GM18498 (cell line): ENCODE results near the gene LRRC7.
"Not testable (repeated sequence)": the region's sequence is repeated elsewhere in the genome, so short reads cannot be mapped to it uniquely, and the experiment has no call there.

ENCODE experiments used
- ATAC-seq: cut with Tn5 transposase; IDR thresholded peaks from one replicate; pipeline ENCODE4 v1.9.1; 2021; ENCODE audit warnings: mild to moderate bottlenecking, moderate library complexity; ENCODE audit not compliant: unreplicated experiment

Gene LRRC7

DNA sequence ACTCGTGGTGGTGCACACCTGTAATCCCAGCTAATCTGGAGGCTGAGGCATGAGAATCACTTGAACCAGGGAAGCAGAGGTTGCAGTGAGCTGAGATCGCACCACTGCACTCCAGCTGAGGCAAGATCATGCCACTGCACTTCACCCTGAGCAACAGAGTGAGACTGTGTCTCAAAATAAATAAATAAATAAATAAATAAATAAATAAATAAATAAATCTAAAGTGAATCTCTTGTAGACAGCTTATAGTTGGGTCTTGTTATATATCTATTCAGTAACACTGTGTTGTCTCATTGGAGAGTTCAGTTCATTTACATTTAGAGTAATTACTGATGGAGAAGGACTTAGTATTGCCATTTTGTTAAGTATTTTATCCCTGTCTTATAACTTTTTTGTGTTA is 379.2 kb downstream of the LRRC7 start:
- no peak for ATAC-seq

DNA sequence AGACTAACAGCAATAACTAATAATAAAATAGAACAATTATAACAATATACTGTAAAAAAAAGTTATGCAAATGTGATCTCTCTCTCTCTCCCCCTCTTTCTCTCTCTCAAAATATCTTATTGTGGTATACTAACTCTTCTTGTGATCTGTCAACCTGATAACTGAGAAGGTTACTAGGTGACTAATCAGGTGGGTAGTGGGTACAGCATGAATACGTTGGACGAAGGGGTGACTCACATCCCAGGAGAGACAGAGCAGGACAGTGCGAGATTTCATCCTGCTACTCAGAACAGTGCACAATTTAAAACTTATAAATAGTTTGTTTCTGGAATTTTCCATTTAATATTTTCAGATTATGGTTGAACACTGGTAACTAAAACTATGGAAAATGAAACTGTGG is 380.1 kb downstream of the LRRC7 start:
- ATAC-seq: no peak

DNA sequence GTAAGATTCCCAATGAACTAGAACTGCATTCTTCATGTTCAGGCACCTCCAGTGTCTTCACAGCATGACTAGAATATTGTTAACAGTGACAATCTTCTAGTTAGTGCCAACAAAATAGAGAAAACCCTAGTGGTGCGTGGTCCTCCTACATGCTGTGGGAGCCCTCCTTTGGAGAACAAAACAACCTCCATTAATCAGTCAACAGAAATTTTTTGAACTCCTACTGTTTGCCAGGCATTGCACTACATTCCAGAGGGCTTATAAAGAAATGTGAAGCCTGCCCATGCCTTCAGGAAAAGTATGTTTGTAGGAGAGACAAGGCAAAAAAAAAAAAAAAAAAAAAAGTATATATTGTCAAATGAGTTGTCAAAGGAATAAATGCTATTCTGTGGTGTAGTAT is 385.0 kb downstream of the LRRC7 start:
- ATAC-seq: no peak

DNA sequence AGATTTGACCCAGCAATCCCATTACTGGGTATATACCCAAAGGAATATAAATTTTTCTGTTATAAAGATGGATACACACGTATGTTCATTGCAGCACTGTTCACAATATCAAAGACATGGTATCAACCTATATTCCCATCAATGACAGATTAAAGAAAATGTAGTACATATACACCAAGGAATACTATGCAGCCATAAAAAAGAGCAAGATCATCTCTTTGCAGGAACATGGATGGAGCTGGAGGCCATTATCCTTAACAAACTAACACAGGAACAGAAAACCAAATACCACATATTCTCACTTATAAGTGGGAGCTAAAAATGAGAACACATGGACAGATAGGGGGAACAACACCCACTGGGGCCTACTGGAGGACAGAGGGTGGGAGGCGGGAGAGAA is 394.7 kb downstream of the LRRC7 start:
- not testable (repeated sequence) for ATAC-seq

DNA sequence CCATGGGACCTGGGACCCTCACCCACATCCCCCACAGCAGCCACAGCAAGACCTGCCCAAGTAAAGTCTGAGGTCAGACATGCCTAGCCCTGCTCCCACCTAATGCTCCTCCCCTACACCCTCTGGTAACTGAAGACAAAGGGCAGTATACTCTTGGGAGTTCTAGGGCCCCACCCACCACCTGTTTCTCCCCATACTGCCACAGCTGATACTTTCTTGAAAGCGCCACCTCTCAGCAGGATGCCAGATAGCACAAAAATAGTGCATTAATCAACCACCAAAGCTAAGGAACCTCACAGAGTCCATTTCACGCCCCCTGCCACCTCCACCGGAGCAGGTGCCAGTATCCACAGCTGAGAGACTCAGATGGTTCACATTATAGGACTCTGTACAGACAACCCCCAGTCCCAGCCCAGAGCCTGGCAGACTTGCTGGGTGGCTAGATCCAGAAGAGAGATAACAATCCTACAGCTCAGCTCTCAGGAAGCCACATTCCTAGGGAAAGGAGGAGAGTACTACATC is 399.6 kb downstream of the LRRC7 start:
- no peak for ATAC-seq

DNA sequence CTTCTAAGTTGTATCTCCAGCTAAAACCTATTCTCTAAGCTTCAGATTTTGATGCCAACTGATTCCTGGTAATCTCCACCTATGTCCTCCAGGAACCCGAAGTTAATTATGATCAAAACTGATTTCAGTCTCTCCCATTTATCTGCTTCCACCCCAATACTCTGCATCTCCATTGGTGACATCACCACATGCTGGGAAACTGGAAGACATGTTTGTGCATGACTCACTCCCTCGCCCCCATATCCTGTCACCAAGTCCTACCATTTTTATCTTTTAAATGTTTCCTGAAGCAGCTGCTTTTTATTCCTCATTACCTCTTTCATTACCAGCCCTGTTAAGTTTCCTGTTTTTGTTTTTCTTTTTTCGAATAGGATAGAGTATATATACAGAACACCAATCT is 409.2 kb downstream of the LRRC7 start:
- ATAC-seq: no peak

- ATAC-seq: no peak
Measured at GRCh38 chr1:69982992-69983391, 415.3 kb downstream of the LRRC7 start.

- ATAC-seq: no peak
Measured at GRCh38 chr1:69985376-69985775, 417.7 kb downstream of the LRRC7 start.

GRCh38 chr1:69985901-69986439 is 418.2 kb downstream of the LRRC7 start:
- no peak for ATAC-seq

GRCh38 chr1:69987881-69988280 is 420.2 kb downstream of the LRRC7 start:
- ATAC-seq: no peak

- ATAC-seq: no peak
Measured at GRCh38 chr1:69991644-69992043, 423.9 kb downstream of the LRRC7 start.

DNA sequence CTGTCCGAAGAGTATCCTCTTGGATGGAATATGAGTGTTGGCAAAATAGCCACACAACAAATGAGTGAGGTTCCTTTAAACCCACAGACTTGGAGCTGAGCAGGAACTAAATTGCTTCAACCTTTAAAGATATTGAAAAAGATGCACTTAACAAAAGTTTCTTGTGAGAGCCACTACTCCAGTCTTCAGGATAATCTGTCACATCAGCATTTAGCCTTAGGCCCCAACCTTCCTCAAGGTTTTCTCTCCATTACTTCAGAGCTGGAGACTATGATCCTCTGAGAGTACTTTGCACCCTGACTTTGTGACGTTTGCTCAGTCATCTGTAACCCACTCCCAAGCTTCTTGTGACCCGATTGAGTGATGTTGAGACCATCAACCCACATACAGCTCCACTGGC is 424.9 kb downstream of the LRRC7 start:
- no peak for ATAC-seq

GRCh38 chr1:69993810-69994209 is 426.1 kb downstream of the LRRC7 start:
- no peak for ATAC-seq

GRCh38 chr1:69994241-69994640 is 426.5 kb downstream of the LRRC7 start:
- ATAC-seq: no peak

DNA sequence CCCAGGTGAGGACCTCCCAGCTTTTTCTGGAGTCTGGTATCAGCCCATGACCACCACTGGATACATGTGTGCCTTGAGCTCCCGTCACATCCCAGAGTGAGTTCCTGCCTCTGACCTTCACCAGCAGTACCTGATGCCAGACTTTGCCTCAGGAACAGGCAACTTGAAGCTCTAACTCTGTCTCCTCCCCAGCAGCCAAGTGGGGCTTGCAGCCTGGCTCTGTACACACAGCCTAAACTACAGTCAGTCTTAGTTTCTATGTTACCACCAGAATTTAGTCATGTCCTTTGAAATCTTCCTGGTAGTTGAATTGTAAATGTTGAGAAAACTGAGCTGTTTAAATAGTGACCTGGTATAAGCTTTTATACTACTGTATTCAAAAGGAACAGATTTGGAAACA is 431.1 kb downstream of the LRRC7 start:
- ATAC-seq: no peak

GRCh38 chr1:70003211-70003908 is 435.6 kb downstream of the LRRC7 start:
- ATAC-seq: no peak

DNA sequence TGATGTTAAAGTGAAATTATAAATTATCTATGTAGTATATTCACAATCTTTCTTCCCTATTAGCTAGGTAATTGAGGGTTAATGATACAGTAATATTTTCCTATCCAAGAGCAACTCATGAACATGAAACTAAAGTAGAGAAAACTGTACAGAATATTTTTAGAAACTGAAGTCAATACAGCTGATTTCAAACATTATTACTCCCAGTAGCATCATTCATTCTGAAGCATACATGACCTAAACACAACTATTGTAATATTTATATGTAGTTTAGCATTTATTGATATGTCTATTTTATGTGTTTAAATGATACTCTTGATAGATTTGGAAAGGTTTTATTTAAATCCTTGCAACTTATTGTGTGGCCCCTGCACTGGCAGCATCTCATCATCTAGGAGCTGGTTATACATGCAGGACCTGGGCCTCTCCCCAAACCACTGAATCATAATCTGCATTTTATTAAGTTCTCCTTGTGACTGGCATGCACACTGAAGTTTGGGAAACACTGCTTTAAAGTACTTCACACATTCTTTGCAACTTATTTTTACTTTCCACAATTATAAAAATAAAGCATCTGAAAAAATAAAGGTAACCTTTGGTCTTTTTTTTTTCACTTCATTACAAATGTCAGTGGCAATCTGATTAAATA is 437.8 kb downstream of the LRRC7 start:
- ATAC-seq: no peak

GRCh38 chr1:70008660-70009059 is 440.9 kb downstream of the LRRC7 start:
- ATAC-seq: no peak

GRCh38 chr1:70017770-70018169 is 450.0 kb downstream of the LRRC7 start:
- no peak for ATAC-seq

DNA sequence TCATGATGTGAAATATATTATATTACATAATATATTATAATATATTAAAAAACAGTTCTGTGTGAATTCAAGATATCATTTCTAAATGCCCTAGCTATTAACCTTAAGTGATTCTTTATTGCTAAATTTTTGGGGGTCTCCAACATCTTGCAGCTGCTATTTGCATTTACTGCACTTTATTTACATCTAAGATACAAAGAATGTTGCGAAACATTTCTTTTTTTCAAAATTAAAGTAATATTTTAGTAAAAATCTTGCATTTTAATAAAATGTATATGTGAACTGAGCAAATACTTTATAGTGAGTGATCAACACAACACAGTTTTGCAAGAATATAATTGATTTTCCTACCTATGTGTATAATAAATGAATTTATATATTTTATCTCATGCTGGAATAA is 456.6 kb downstream of the LRRC7 start:
- ATAC-seq: no peak

- ATAC-seq: no peak
Measured at GRCh38 chr1:70025052-70025451, 457.3 kb downstream of the LRRC7 start.

GRCh38 chr1:70025846-70026245 is 458.1 kb downstream of the LRRC7 start:
- ATAC-seq: no peak
